WERI-Rb-1 (cell line): ENCODE measurements around the gene FRMPD4.

ENCODE experiments used
- DNase-seq: peaks from one replicate; pipeline ENCODE4 v3.0.0-alpha.2; 2020
- H3K27ac ChIP-seq: fragments of 250-450 bp; sonication (Bioruptor Pico); 2 replicates; pipeline ENCODE4 v1.5.1; 2020; ENCODE audit warnings: mild to moderate bottlenecking, moderate library complexity
- H3K27me3 ChIP-seq: fragments of 250-450 bp; sonication (Bioruptor Pico); 2 replicates; pipeline ENCODE4 v1.5.1; 2021; ENCODE audit warnings: mild to moderate bottlenecking, low read depth, moderate library complexity; ENCODE audit not compliant: insufficient read depth, severe bottlenecking
- H3K36me3 ChIP-seq: fragments of 250-450 bp; sonication (Bioruptor Pico); 2 replicates; pipeline ENCODE4 v1.5.1; 2020; ENCODE audit warnings: mild to moderate bottlenecking, moderate library complexity
- H3K4me3 ChIP-seq: 2 replicates; pipeline ENCODE4 v1.5.1; 2011; ENCODE audit warnings: low read depth, mild to moderate bottlenecking, control low read depth, low read length
- H3K9me3 ChIP-seq: fragments of 250-450 bp; sonication (Bioruptor Pico); 2 replicates; pipeline ENCODE4 v1.5.1; 2021; ENCODE audit warnings: mild to moderate bottlenecking, moderate library complexity; ENCODE audit not compliant: severe bottlenecking
- CTCF ChIP-seq: IDR thresholded peaks from 2 replicates; pipeline ENCODE4 v1.5.1; 2011; ENCODE audit warnings: low read depth, mild to moderate bottlenecking, control low read depth, inconsistent platforms, low read length

The FRMPD4 gene

GRCh38 chrX:12421918-12422317 is 283.6 kb downstream of the FRMPD4 start:
- no peaks in the 10 kb centered on the region for H3K36me3 ChIP-seq
- H3K27ac ChIP-seq = no peak overlapping the region
- no peak overlapping the region for H3K4me3 ChIP-seq
- DNase-seq = no peak
- TF ChIP-seq CTCF = no peak
- H3K9me3 ChIP-seq = no peaks in the 10 kb centered on the region
- H3K27me3 ChIP-seq = peaks cover 66% of the 10 kb centered on the region

GRCh38 chrX:12423346-12423745 is 285.1 kb downstream of the FRMPD4 start:
- H3K4me3 ChIP-seq = no peak overlapping the region
- no peak for TF ChIP-seq CTCF
- no peak for DNase-seq
- no peaks in the 10 kb centered on the region for H3K36me3 ChIP-seq
- no peaks in the 10 kb centered on the region for H3K9me3 ChIP-seq
- no peak overlapping the region for H3K27ac ChIP-seq
- peaks cover 67% of the 10 kb centered on the region for H3K27me3 ChIP-seq

- no peak overlapping the region for H3K27ac ChIP-seq
- no peak for TF ChIP-seq CTCF
- no peaks in the 10 kb centered on the region for H3K36me3 ChIP-seq
- H3K4me3 ChIP-seq = no peak overlapping the region
- H3K27me3 ChIP-seq = peaks cover 47% of the 10 kb centered on the region
- no peak for DNase-seq
- H3K9me3 ChIP-seq = no peaks in the 10 kb centered on the region
These were observed 287.2 kb downstream of the FRMPD4 start for GRCh38 chrX:12425496-12425895.

- Histone ChIP-seq H3K27me3 (peaks cover 47% of the 10 kb centered on the region), H3K4me3 (no peak overlapping the region), H3K36me3 (no peaks in the 10 kb centered on the region), H3K27ac (no peak overlapping the region), H3K9me3 (no peaks in the 10 kb centered on the region)
- DNase-seq = no peak
- no peak for TF ChIP-seq CTCF
These were observed 288.1 kb downstream of the FRMPD4 start for GRCh38 chrX:12426420-12426819.

GRCh38 chrX:12434493-12434892 is 296.2 kb downstream of the FRMPD4 start:
- TF ChIP-seq CTCF = no peak
- peaks cover 44% of the 10 kb centered on the region for H3K27me3 ChIP-seq
- H3K27ac ChIP-seq = no peak overlapping the region
- no peaks in the 10 kb centered on the region for H3K9me3 ChIP-seq
- no peaks in the 10 kb centered on the region for H3K36me3 ChIP-seq
- DNase-seq = no peak
- H3K4me3 ChIP-seq = no peak overlapping the region

GRCh38 chrX:12439416-12439815 is 301.1 kb downstream of the FRMPD4 start:
- no peaks in the 10 kb centered on the region for H3K36me3 ChIP-seq
- H3K9me3 ChIP-seq = no peaks in the 10 kb centered on the region
- DNase-seq = no peak
- H3K27ac ChIP-seq = no peak overlapping the region
- no peak overlapping the region for H3K4me3 ChIP-seq
- no peak for TF ChIP-seq CTCF
- H3K27me3 ChIP-seq = peaks cover 58% of the 10 kb centered on the region
